Activated CD4-positive, CD25-positive, alpha-beta regulatory T cell treated with anti-CD3 and anti-CD28 coated beads, Interleukin-2, amount 50 U/mL, for 16 hours (primary cell): ENCODE measurements around the gene ZNF135.

Experiments used
- DNase-seq: peaks from one replicate; pipeline ENCODE4 v3.0.0-alpha.2; 2020; ENCODE audit warnings: low read depth, low spot score

ZNF135 gene

DNA sequence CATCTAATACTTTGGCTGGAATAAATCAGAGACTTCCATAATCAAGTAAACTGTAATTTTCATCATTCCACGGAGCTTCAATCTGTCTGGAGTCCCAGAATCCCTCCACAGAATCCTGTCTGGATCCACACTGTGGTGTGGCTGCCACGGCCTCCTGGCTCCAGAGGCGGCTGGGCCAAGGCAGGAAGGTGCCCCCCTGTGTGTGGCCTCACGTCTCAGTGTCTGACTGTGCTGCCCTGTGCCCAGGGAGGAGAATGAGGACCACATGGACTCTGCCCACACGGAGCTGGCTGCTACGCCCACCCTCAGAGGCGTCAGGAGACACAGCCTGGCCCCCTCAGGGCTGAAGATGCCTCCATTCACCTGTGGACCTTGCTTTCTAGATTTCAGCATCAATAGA is 12.2 kb upstream of the ZNF135 start:
- no peak for DNase-seq

DNA sequence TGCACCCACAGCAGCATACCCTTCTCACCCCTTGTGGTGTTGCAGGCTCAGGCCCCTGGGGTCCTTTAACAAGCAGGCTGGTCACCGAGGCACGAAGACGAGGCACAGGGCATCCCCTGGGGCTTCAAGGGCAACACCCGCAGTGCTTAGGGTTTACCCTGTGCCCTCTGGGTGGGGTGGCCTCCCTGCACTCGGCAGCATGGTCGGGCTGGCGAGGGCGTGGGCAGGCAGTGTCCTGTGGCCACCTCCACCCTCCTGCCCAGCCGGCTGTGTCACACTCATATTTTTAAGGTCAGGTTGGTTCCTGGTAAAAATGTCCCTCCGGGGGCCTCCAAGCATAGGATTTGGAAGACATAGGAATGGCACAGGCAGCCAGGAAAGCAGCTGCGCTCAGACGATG is 11.4 kb upstream of the ZNF135 start:
- no peak for DNase-seq

DNA sequence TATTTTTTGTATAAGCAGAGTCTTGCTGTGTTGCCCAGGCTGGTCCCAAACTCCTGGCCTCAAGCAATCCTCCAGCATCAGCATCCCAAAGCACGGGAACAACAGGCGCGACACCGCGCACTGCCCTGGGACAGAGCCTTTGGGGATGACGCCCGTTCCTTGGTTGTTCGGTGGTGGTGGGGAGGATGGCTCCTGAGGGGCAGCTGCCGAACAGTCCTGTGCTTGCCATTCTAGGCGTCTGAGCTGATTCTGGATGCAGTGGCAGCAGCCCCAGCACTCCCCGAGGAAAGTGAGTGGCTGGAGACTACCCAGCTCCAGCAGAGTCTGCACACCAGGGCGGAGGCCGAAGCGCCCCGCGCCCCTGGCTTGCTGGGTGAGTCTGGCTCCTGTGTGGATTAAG is 6.8 kb upstream of the ZNF135 start:
- DNase-seq: no peak

DNA sequence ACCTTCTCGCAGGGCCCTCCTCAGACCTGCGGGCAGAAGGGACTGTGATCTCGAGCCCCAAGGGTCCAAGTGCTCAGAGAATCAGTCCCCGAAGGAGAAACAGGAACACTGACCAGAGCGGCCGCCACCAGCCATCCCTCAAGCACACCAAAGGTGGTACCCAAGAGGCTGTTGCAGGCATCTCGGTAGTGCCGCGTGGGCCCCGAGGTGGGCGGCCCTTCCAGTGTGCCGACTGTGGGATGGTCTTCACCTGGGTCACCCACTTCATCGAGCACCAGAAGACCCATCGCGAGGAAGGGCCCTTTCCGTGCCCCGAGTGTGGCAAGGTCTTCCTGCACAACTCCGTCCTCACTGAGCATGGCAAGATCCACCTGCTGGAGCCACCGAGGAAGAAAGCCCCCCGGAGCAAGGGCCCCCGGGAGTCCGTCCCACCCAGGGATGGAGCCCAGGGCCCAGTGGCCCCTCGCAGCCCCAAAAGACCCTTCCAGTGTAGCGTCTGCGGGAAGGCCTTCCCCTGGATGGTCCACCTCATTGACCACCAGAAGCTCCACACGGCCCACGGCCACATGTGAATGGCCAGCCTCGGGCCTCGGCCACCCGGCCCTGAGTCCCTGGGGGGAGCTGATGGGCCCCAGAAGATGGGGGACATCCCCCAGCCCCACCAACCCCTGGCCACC is 5.5 kb upstream of the ZNF135 start:
- DNase-seq: no peak

DNA sequence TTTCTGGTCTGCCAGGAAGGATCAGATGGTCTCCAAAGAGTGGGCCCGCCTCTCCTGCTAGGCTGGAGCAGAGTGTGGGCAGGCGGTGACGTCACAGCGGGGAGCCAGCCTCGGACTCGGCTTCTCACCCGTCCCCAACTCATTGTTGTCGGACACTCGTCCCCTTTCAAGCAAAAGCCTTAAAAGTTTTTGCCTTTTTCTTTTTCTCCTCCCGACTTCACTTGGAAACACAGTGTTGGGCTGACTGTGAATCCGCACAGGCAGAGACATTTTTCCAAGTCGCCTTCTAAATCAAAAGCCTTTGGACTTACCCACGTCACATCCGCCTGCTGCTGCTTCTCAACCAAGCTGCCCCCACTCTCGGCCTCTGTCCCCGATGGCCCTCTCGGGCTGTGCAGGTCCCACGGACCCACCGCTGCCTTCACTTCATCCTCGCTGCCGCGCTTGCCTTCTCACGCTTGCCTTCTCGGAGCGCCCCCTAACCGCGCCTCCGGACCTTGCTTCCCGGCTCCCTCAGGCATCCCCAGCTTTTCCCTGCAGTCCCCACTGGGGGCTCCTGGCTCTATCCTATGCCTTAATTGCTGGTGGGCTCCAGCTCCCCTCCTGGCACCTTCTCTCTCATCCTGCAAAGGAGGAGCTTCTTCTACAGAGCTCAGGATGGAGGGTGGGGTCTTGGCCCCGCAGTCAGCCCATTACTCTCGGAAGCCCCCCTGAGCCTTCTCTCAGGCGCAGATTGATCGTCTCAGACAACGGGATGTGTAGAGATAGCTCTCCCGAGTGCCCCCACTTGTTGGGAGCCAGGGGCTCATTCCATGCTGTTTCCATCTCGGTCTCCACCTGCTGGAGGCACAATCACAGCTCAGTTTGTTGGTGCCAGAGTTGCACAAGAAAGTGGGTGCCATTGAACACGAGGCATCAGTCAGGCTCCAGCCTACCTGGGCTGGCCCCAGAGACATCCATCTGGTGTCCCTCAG is 3.9 kb upstream of the ZNF135 start:
- no peak for DNase-seq

DNA sequence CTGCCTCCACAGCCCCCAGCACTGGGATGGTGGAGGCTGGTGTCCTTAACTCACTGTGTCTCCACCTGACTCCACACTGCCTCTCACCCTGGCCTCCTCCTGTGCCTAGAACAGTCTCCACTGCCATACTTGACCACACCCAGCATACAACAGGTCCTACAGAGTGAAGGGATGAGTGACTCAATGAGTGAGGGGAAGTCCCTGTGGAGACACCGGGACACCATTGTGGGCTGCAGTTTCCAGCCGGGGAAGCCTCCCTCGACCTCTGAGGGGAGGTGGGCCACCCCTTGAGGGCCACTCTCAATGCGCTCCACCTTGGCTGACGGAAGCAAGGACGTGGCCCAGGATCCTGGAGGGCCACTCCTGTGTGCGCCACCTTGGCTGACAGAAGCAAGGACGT is 2.8 kb upstream of the ZNF135 start:
- DNase-seq: no peak

DNA sequence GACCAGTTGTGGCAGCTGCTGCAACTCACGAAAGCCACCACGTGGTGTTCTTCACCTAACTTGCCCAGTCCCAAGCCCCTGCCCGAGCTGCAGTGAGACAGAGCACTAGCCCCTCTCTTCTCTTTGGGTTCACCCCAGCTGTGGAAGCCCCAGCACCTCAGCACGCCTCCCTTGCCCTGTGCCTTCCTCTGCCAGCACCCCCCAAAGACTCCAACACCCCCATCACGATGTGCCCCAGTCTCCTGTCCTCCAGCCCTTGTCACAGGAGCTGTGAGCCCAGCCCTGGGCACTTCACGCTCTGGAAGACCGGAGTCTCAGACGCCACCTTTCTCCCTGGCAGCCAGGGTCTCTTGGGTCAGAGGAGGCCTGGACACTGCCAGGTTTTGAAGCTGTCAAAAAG is 2.2 kb upstream of the ZNF135 start:
- no peak for DNase-seq

DNA sequence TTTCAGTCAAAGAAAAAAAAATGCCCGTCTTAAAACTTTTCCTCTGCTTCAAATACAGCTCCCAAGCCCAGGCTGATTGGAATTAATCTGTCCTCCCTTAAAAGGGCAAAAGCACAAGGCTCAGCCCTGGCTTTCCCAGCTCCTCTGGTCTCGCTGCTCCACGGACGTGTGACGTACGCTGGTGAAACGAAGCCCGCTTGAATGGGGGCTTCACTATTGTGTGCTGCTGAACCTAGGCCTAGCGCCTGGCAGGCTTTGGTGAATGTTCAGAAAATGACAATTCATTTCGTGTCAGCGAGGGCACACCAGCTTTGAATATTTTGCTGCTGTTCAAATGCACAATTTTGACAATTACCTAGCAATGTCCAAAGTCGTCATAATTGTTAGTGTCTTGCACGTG is 615 bp upstream of the ZNF135 start:
- DNase-seq: no peak

DNA sequence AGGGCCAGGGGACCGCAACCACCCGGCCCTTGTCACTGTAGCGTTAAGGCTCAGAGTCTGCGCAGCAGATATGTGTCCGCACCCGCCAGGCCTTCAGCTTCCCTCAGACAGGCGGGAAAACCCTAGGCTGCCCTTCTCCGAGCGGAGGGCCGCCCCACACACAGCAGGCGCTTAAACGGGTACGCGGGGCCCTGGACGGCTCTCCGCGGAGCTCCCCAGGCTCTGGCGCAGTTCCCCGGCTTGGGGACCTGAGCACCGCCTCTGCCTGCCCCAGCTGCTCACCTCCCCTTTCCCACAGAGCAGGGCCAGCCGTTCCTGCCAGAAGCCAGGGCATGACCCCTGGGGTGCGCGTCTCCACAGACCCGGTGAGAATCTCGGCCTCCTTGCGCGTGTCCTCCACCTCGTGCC is 593 bp downstream of the ZNF135 start:
- DNase-seq: no peak

DNA sequence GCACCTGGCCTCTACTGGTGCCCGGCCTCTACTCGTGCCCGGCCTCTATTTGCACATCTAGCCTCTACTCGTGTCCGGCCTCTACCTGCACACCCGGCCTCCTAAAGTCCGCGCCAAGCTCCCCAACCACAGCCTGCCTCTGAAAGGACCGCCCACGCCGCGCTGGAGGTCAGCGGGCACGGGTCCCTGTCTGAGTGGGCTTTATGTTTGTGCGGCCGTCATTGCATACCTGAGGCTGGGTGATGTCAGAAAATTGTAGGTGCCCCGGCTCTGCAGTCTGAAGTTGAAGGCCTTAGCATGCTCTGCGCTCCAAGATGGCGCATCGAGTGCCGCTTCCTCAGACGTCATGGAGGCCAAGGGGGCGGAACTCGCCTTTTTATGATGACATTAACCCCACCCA is 1.1 kb downstream of the ZNF135 start:
- DNase-seq: no peak

DNA sequence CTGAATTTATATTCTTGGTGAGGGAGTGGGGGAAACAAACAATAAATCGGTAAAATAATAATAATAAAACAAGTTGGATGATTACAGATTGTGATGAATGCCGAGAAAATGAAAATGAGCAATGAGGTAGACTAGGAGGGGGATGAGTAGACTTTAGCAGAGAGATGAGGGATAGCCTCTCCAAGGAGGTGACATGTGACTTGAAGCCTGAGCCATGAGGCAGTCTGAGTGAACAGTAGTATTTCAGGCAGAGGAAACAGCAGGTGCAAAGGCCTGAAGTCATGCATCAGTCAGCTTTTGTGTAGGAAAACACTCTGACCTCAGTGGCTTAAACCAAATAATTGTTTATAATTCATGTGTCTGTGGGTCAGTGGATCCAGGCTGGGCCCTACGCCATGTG is 4.6 kb downstream of the ZNF135 start:
- no peak for DNase-seq

DNA sequence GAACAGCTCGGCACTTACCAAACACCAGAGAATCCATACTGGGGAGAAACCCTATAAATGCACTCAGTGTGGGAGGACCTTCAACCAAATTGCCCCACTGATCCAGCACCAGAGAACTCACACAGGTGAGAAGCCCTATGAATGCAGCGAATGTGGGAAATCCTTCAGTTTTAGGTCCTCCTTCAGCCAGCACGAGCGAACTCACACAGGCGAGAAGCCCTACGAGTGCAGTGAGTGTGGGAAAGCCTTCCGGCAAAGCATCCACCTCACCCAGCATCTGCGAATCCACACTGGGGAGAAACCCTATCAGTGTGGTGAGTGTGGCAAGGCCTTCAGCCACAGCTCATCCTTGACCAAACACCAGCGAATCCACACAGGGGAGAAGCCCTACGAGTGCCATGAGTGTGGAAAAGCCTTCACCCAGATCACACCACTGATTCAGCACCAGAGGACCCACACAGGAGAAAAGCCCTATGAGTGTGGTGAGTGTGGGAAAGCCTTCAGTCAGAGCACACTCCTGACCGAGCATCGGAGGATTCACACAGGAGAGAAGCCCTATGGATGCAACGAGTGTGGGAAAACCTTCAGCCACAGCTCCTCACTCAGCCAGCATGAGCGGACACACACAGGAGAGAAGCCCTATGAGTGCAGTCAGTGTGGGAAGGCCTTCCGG is 8.3 kb downstream of the ZNF135 start:
- no peak for DNase-seq

DNA sequence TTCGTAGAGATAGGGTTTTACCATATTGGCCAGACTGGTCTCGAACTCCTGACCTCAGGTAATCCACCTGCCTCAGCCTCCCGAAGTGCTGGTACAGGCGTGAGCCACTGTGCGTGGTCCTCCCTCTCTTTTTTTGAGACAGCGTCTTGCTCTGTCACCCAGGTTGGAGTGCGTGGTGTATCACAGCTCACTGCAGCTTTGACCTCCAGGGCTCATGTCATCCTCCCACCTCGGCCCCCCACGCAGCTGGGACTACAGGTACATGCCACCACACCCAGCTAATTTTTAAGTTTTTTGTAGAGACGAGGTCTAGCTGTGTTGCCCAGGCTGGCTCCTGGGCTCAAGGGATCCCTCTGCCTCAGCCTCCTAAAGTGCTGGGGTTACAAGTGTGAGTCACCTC is 20.7 kb downstream of the ZNF135 start:
- no peak for DNase-seq

DNA sequence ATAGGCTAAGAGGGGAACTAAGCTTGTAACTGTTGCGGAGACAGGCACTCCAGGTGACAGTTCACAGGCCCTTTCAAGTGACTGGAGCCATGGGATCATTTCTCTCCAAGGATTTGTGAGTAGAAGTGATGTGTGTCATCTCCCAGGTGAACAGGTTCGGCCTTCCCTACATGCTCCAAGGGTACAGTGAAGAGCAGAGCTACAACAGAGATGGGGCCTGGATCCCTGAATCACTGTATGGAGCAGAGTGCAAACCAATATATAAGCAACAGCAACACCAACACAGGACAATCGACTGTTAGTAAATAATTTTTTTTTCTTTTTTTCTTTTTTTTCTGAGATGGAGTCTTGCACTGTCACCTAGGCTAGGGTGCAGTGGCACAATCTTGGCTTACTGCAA is 23.9 kb downstream of the ZNF135 start:
- no peak for DNase-seq

DNA sequence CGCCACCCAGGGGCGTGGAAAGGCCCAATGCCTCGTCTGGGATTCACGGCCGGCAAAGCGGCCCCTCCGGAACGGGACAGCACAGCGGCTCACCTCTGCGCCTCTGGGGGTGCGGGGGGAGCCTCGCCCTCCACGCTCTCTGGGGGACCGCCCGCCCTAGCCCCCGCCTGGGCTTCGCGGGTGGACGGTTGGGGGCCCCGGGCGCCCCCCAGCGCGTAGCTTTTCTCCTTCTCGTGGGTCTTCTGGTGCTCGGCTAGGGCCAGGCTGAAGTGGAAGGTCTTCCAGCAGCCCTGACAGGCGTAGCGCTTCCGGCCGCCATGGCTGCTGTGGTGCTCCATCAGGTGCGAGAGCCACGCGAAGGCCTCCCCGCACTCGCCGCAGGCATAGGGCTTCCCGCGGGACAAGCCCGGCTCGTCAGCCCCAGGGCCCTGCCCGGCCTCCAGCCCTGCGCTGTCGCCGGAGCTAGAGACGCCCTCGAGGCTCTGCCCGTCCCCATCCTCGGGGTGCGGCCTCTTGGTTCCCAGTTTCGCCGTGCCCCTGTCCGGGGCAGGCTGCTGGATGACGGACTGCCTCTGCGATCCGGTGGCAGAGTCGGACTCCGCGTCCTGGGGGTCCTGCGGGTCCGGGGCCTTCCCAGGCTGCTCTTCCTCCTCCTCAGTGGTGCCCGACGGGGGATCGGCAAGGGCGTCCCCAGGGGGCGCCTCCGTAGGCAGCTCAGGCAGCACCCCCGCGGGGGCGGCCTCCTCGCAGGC is 25.7 kb downstream of the ZNF135 start:
- no peak for DNase-seq

DNA sequence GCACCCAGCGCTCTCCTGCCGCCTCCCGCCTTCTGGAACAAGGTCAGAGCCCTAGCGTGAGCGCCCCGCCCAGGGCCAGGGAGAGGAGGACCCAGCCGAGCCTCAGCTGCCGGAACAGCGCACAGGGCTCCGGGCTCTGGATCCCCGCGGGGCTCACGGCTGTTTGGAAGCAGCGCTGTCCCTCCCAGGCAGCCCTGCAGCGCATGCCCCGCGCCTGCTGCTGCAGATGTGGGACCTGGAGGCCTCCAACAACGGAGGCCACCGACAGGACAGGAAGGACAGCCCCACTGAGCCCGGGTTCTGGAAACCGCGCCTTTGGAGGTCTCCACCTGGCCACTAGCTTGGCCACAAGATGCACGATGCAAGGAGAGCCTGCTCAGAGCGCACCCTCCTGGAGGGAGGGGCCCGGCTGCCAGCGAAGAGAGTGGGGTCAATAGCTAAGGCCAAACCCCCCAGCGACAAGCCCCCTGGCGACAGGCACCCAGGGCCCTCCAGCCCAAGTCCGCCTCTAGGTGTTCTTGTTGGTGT is 26.3 kb downstream of the ZNF135 start:
- no peak for DNase-seq

DNA sequence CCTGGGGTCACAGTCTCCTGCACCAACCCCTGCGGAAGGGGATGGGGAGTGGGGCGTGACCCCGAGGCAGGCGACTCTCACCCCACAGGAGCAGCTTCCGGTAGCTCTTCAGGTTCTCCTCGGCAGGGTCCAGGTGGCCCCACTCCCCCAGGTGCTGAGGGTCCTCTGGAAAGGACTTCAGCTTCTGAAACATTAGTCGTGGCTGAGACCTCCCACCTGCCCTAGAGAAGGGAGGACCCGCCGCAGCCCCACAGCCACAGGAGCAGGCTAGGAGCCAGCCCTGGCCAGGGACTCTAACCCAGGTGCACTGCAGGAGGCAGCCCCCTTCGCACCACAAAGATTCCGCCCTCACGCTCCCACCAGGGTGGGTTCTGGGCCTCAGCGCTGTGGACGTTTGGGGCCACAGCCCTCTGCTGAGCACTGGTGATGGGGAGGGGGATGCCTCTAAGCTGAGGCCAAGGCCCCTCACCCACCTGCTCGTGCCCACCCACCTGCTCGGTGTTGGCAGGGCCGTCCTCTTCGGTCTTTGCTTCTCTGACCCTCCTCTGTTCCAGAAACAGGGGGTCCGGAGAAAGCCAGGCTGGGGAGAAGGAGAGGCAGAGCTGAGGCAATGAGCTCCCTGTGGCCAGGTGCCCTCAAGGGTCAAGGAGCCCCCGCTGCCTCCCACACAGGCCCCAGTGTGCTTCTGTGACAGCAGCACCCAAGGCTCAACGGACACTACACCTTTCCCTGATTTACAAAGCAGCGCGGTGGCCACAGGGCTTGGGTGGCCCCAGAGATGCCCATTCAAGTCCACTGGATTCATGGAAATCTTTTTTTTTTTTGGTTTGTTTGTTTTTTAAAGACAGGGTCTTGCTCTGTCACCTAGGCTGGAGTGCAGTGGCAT is 28.0 kb downstream of the ZNF135 start:
- DNase-seq: no peak

DNA sequence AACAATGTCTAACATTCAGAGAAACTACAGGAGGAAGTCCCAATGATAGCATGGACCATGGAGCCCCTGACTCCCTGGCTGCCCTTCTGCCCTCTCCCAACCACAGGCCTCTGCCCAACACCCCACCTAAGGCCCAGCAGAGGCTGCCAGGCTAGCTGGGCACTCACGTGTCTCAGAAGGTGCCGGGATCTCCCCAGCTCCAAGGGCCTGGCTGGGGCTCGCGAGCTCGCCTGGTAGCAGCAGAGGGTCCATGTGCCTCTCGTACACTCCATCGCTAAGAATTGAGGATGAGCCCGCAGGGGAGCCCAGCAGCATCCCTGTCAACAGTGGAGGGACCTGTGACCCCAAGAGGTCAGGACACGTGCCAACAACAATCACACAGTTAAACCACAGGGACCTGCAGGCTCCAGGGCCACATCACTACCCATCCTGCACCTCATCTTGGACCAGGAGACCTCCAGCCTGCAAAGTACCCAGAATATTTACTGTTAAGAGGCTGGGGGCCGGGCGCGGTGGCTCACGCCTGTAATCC is 29.5 kb downstream of the ZNF135 start:
- no peak for DNase-seq

DNA sequence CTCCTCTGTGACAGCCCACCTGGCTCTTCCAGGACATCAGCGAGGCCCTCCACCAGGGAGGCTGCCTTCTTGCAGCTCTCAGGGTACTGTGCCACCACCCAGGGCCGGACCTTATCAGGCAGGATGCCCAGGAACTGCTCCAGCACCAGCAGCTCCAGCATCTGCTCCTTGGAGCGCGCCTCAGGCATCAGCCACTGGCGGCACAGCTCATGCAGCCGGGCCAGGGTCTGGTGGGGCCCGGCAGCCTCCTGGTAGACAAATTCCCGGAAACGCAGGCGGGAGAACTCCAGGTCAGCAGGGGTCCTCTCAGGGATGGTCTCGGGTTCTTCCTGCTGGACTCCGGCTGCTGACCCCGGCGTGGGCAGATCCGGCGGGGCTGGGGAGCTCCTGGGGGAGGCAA is 30.8 kb downstream of the ZNF135 start:
- no peak for DNase-seq

DNA sequence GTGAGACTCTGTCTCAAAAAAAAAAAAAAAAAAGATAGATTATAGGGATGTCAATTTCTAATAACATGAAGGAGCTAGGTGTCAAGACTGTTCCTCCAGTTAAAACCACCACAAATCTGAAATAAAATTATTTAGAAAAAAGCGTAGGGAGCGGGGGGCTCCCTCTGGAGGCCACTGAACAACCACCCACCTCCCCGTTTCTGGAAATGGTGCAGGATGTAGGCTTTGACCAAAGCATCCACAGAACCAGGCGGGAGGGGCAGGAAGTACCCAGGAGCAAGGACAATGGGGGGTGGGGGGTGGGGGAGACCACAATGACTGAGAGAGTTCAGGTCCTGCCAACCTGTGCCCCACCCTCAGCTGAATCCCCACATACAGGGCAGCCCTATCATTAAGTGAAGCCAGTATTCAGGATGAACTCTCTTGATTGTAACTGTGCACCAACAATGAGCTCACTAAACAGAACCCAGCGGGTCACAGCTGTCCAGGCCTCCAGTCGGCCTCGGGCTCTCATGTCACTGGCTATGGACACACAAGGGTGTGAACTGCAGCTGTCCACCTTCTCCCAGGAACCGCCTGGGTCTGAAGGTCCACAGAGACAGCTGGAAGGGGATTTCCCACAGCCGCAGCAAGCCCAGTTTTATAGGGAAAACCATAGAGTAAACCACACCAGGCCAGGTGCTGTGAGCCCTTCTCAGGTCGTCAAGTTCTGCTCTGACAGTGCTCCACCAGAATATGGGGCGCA is 32.3 kb downstream of the ZNF135 start:
- no peak for DNase-seq
